Mesenchymal stem cell (in vitro differentiated cells and primary cell): Measurements from ENCODE around the gene FCHO2.
A peak's percentile ranks its signal among the peaks of the same experiment; 100 is the strongest.
"Not testable (repeated sequence)": the region's sequence is repeated elsewhere in the genome, so short reads cannot be mapped to it uniquely, and the experiment has no call there.

Source experiments
- DNase-seq: peaks from one replicate; pipeline ENCODE4 v3.0.0-alpha.2; 2013
- H2AFZ ChIP-seq: one replicate; pipeline ENCODE4 v1.6.1; 2013; ENCODE audit warnings: low read depth, mild to moderate bottlenecking, control low read depth, inconsistent platforms, low read length, moderate library complexity
- H2AK5ac ChIP-seq: 2 replicates; pipeline ENCODE4 v1.6.1; 2013; ENCODE audit warnings: low read length, moderate library complexity, mild to moderate bottlenecking, inconsistent platforms; ENCODE audit not compliant: severe bottlenecking
- H2BK120ac ChIP-seq: one replicate; pipeline ENCODE4 v1.6.1; 2013; ENCODE audit warnings: low read depth, mild to moderate bottlenecking, inconsistent platforms, low read length, moderate library complexity
- H2BK12ac ChIP-seq, 2 experiments: one replicate each; pipeline ENCODE4 v1.6.1; 2013; ENCODE audit warnings: inconsistent platforms in 2 of 2, low read length in 2 of 2, mild to moderate bottlenecking in 2 of 2, moderate library complexity in 2 of 2, control low read depth in 1 of 2
- H2BK15ac ChIP-seq: one replicate; pipeline ENCODE4 v1.6.1; 2013; ENCODE audit warnings: mild to moderate bottlenecking, low read depth, inconsistent platforms; ENCODE audit not compliant: poor library complexity, severe bottlenecking
- H2BK5ac ChIP-seq: 2 replicates; pipeline ENCODE4 v1.6.1; 2013; ENCODE audit warnings: low read depth, mild to moderate bottlenecking, low read length, control low read depth, inconsistent platforms; ENCODE audit not compliant: poor library complexity, severe bottlenecking
- H3K14ac ChIP-seq, 2 experiments: one replicate each; pipeline ENCODE4 v1.6.1; 2013; ENCODE audit warnings: inconsistent platforms in 2 of 2, low read length in 2 of 2, control low read depth in 1 of 2, mild to moderate bottlenecking in 1 of 2, moderate library complexity in 1 of 2
- H3K18ac ChIP-seq, 2 experiments: one replicate each; pipeline ENCODE4 v1.6.1; 2013; ENCODE audit warnings: inconsistent platforms in 2 of 2, low read length in 2 of 2, control low read depth in 1 of 2, low read depth in 1 of 2, mild to moderate bottlenecking in 1 of 2
- H3K23ac ChIP-seq, 2 experiments: one replicate each; pipeline ENCODE4 v1.6.1; 2013; ENCODE audit warnings: inconsistent platforms in 2 of 2, low read length in 2 of 2, mild to moderate bottlenecking in 2 of 2, moderate library complexity in 2 of 2, control low read depth in 1 of 2
- H3K27ac ChIP-seq: 2 replicates; pipeline ENCODE4 v1.5.1; 2013; ENCODE audit warnings: mild to moderate bottlenecking, moderate library complexity, low read length, control low read depth, inconsistent platforms; ENCODE audit not compliant: poor library complexity, severe bottlenecking
- H3K27me3 ChIP-seq, 2 experiments: 2 replicates each; pipeline versions ENCODE4 v1.6.1 to v1.7.0; 2013; ENCODE audit warnings: low read length in 2 of 2, mild to moderate bottlenecking in 2 of 2, moderate library complexity in 2 of 2, control low read depth in 1 of 2, inconsistent platforms in 1 of 2; ENCODE audit not compliant: control insufficient read depth in 1 of 2, insufficient read depth in 1 of 2
- H3K36me3 ChIP-seq, 2 experiments: 2 replicates each; pipeline versions ENCODE4 v1.6.1 to v1.7.0; 2013; ENCODE audit warnings: low read length in 2 of 2, control low read depth in 1 of 2, inconsistent platforms in 1 of 2, low read depth in 1 of 2, mild to moderate bottlenecking in 1 of 2; ENCODE audit not compliant: insufficient read depth in 2 of 2, control insufficient read depth in 1 of 2
- H3K4ac ChIP-seq, 2 experiments: one replicate each; pipeline ENCODE4 v1.6.1; 2013; ENCODE audit warnings: inconsistent platforms in 2 of 2, low read length in 2 of 2, mild to moderate bottlenecking in 2 of 2, moderate library complexity in 2 of 2, control low read depth in 1 of 2, low read depth in 1 of 2
- H3K4me1 ChIP-seq: 2 replicates; pipeline ENCODE4 v1.6.1; 2013; ENCODE audit warnings: low read depth, low read length, control low read depth; ENCODE audit not compliant: control insufficient read depth, insufficient read depth
- H3K4me2 ChIP-seq: 2 replicates; pipeline ENCODE4 v1.6.1; 2013; ENCODE audit warnings: low read length, mild to moderate bottlenecking, inconsistent platforms; ENCODE audit not compliant: poor library complexity, severe bottlenecking
- H3K4me3 ChIP-seq, 2 experiments: 2 replicates each; pipeline versions ENCODE4 v1.5.1 to v1.7.0; 2013; ENCODE audit warnings: low read length in 2 of 2, mild to moderate bottlenecking in 2 of 2, control low read depth in 1 of 2, low read depth in 1 of 2; ENCODE audit not compliant: insufficient read depth in 1 of 2
- H3K79me1 ChIP-seq: replicated peaks from 2 replicates; pipeline ENCODE4 v1.6.1; 2013; ENCODE audit warnings: mild to moderate bottlenecking, control low read depth, low read length, inconsistent platforms; ENCODE audit not compliant: poor library complexity, severe bottlenecking
- H3K9ac ChIP-seq: 2 replicates; pipeline ENCODE4 v1.7.0; 2013; ENCODE audit warnings: mild to moderate bottlenecking, low read length, moderate library complexity
- H3K9me3 ChIP-seq: 2 replicates; pipeline ENCODE4 v1.7.0; 2013; ENCODE audit warnings: mild to moderate bottlenecking, low read length; ENCODE audit not compliant: control insufficient read depth
- H4K8ac ChIP-seq: one replicate; pipeline ENCODE4 v1.6.1; 2013; ENCODE audit warnings: inconsistent platforms, mild to moderate bottlenecking, low read length, moderate library complexity
- H4K91ac ChIP-seq: one replicate; pipeline ENCODE4 v1.6.1; 2013; ENCODE audit warnings: mild to moderate bottlenecking, low read length, inconsistent platforms
- WGBS: methylation state at CpG from one replicate; pipeline ENCODE4 v1.1.7; 2013; ENCODE audit warnings: mixed read lengths; 5-methylcytosine and 5-hydroxymethylcytosine counted together

Gene FCHO2

GRCh38 chr5:72976810-72977209 is 21.0 kb downstream of the FCHO2 start:
- H2AFZ ChIP-seq, H3K36me3 ChIP-seq, H3K79me1 ChIP-seq, H4K91ac ChIP-seq, H3K18ac ChIP-seq, H2AK5ac ChIP-seq, H3K14ac ChIP-seq, DNase-seq, H2BK5ac ChIP-seq, H2BK15ac ChIP-seq, H3K4me2 ChIP-seq, H3K4me3 ChIP-seq, H4K8ac ChIP-seq, H3K9ac ChIP-seq, H3K23ac ChIP-seq, H3K9me3 ChIP-seq, H3K27ac ChIP-seq, H2BK120ac ChIP-seq, H2BK12ac ChIP-seq, H3K4ac ChIP-seq, H3K27me3 ChIP-seq, H3K4me1 ChIP-seq: not testable (repeated sequence)
- WGBS, result 88% methylated on average over 1 of the region's 1 CpG

GRCh38 chr5:72985719-72986118 is 29.9 kb downstream of the FCHO2 start:
- peak overlapping the region; percentile 31 for H2BK5ac ChIP-seq
- no CpG with 5 or more reads among the region's 1 CpG for WGBS
- no peaks in the 10 kb centered on the region for H3K27me3 ChIP-seq

GRCh38 chr5:72988769-72989168 is 32.9 kb downstream of the FCHO2 start:
- H2BK15ac ChIP-seq, result no peak overlapping the region
- peaks cover 11% of the 10 kb centered on the region for H3K79me1 ChIP-seq
- H3K27me3 ChIP-seq, result no peaks in the 10 kb centered on the region
- H3K36me3 ChIP-seq, result peaks cover 3 to 34% of the 10 kb centered on the region in 2 experiments
- no peak overlapping the region for H3K23ac ChIP-seq
- H4K91ac ChIP-seq, result no peak overlapping the region
- no peak overlapping the region for H3K27ac ChIP-seq
- peaks cover 2% of the 10 kb centered on the region for H3K4me1 ChIP-seq
- no peak overlapping the region for H2BK12ac ChIP-seq
- 64% methylated on average over 1 of the region's 1 CpG for WGBS
- no peak overlapping the region for H3K4me3 ChIP-seq
- H3K9me3 ChIP-seq, result no peaks in the 10 kb centered on the region
- H3K4me2 ChIP-seq, result no peak overlapping the region
- no peak overlapping the region for H2BK5ac ChIP-seq
- H3K9ac ChIP-seq, result no peak overlapping the region
- H3K18ac ChIP-seq, result no peak overlapping the region
- no peak overlapping the region for H2BK120ac ChIP-seq
- no peak overlapping the region for H2AK5ac ChIP-seq
- DNase-seq, result peak; percentile 11
- H4K8ac ChIP-seq, result no peak overlapping the region
- H2AFZ ChIP-seq, result no peak overlapping the region
- no peak overlapping the region for H3K14ac ChIP-seq
- H3K4ac ChIP-seq, result no peak overlapping the region

More at GRCh38 chr5:72985719-72986118, 29.9 kb downstream of the FCHO2 start:
- Histone ChIP-seq H2AK5ac (no peak overlapping the region), H3K4me2 (no peak overlapping the region), H3K4me1 (peaks cover 2% of the 10 kb centered on the region), H4K91ac (no peak overlapping the region), H4K8ac (no peak overlapping the region), H3K23ac (no peak overlapping the region), H3K27ac (no peak overlapping the region), H3K14ac (no peak overlapping the region), H2BK120ac (no peak overlapping the region), H2AFZ (no peak overlapping the region), H3K79me1 (peaks cover 16% of the 10 kb centered on the region), H3K4me3 (no peak overlapping the region), H2BK12ac (no peak overlapping the region), H2BK15ac (no peak overlapping the region), H3K9ac (no peak overlapping the region), H3K9me3 (no peaks in the 10 kb centered on the region), H3K36me3 (peaks cover 0 to 14% of the 10 kb centered on the region in 2 experiments), H3K4ac (no peak overlapping the region), H3K18ac (no peak overlapping the region)
- no peak for DNase-seq

GRCh38 chr5:72991394-72991793 is 35.6 kb downstream of the FCHO2 start:
- Histone ChIP-seq H2BK120ac (no peak overlapping the region), H2BK15ac (no peak overlapping the region), H3K4me3 (no peak overlapping the region), H3K23ac (no peak overlapping the region), H3K14ac (no peak overlapping the region), H3K18ac (no peak overlapping the region), H3K4ac (no peak overlapping the region), H3K9ac (no peak overlapping the region), H2BK12ac (no peak overlapping the region), H4K8ac (no peak overlapping the region), H2AK5ac (no peak overlapping the region), H4K91ac (no peak overlapping the region), H3K4me2 (no peak overlapping the region), H3K79me1 (peaks cover 10% of the 10 kb centered on the region), H3K27ac (no peak overlapping the region), H3K27me3 (no peaks in the 10 kb centered on the region), H3K4me1 (peaks cover 2% of the 10 kb centered on the region), H2BK5ac (no peak overlapping the region), H2AFZ (no peak overlapping the region), H3K9me3 (peaks cover 5% of the 10 kb centered on the region), H3K36me3 (peaks cover 4 to 46% of the 10 kb centered on the region in 2 experiments)
- no peak for DNase-seq
